ENCODE results near the gene SPP1.

Gene SPP1

DNA sequence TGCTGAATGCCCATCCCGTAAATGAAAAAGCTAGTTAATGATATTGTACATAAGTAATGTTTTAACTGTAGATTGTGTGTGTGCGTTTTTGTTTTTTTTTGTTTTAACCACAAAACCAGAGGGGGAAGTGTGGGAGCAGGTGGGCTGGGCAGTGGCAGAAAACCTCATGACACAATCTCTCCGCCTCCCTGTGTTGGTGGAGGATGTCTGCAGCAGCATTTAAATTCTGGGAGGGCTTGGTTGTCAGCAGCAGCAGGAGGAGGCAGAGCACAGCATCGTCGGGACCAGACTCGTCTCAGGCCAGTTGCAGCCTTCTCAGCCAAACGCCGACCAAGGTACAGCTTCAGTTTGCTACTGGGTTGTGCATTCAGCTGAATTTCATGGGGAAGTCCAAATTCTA lies at the start of gene SPP1:
Gene SPP1, plus strand, starts transcription at position 249 of the 400 bp plus-strand sequence. CDS start 1,182 bp downstream, outside the sequence.
- TF ChIP-seq CTCF (conservative IDR thresholded peaks at IDR 0.05; ENCODE audit: low read depth), result no peak
- H3K27ac ChIP-seq, result no peak within 1 kb of the TSS
- CTCF ChIA-PET, result interaction anchor here (0.9 to 1.5 kb wide), 2 partner anchors 126 to 472 kb away, joined by 3 to 7 read pairs; no protein-coding TSS in a partner anchor
- no peak for DNase-seq (ENCODE audit: low spot score)
- POLR2A ChIA-PET (ENCODE audit: low non-redundant PET), result no interaction called here

DNA sequence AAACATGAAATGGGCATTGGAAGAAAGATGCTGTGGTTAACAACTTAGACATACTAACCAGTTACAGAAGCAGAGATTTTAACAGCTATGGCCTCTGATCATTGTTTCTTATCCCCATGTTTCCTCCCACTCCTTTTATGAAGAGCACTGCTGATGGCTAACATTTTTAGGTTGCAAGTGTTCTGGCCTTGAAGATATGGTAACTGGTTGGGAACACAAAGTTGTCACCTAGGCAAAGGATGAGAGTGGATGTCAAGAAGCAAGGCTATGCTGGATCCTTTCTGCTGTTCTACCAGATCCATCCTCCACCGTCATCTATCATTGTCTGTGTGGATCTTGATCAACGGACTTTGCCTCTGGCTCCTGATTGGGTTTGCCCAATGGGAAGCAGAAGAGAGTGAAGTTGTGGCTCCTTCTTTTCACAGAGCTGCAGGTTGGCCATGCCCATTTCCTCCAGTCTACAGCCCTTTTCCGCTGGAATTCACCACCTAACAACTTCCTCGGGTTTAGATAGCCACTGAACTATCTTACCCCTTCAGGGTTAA lies 48.9 kb upstream of the SPP1 start:
- POLR2A ChIA-PET (ENCODE audit: low non-redundant PET), result no interaction called here
- CTCF ChIA-PET, result no interaction called here
- no peak overlapping the region for H3K27ac ChIP-seq
- no peak for TF ChIP-seq CTCF (conservative IDR thresholded peaks at IDR 0.05; ENCODE audit: low read depth)
- DNase-seq (ENCODE audit: low spot score), result no peak

DNA sequence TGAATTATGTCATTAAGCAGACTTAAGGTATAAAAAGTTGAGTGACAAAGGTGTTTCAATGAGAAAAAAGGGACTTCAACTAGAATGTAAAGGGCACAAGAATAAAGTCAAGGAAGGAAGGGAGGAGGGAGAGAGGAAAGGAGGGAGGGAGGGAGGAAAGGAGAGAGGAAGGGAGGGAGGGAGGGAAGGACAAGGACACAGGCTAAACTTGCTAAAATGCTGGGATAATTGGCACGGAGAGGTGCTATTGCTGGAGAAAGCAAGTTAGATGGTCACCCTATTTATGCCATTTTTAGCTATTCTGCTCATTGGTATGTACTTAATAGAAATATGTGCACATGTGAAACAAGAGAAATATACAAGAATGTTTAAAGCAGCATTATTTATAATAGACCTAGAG lies 44.9 kb upstream of the SPP1 start:
- no peak overlapping the region for H3K27ac ChIP-seq
- DNase-seq (ENCODE audit: low spot score), result no peak
- POLR2A ChIA-PET (ENCODE audit: low non-redundant PET), result no interaction called here

DNA sequence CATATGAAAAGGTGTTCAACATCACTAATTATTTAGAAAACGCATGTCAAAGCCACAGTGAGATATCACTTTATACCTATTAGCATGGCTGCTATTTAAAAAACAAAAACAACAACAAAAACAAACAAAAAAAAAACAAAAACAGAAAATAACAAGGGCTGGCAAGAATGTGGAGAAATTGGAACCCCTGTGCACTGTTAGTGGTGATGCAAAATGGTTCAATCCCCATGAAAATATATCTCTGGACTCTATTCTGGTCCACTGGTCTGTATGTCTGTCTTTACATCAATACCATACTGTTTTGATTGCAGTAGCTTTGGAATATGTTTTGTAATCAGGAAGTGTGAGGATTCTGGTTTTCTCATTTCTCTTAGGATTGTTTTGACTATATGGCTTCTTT lies 43.6 kb upstream of the SPP1 start:
- no peak for TF ChIP-seq CTCF (conservative IDR thresholded peaks at IDR 0.05; ENCODE audit: low read depth)
- H3K27ac ChIP-seq, result no peak overlapping the region
- ChIA-PET CTCF (no interaction called here), POLR2A (ENCODE audit: low non-redundant PET) (no interaction called here)
- DNase-seq (ENCODE audit: low spot score), result no peak

More for the DNA sequence above, 44.9 kb upstream of the SPP1 start:
- TF ChIP-seq CTCF (conservative IDR thresholded peaks at IDR 0.05; ENCODE audit: low read depth), result no peak
- CTCF ChIA-PET, result no interaction called here

- ChIA-PET POLR2A (ENCODE audit: low non-redundant PET) (no interaction called here), CTCF (interaction anchor here (0.6 kb wide), 1 partner anchor 237 kb away, joined by 4 read pairs; no protein-coding TSS in a partner anchor)
- no peak for DNase-seq (ENCODE audit: low spot score)
- no peak overlapping the region for H3K27ac ChIP-seq
- TF ChIP-seq CTCF (conservative IDR thresholded peaks at IDR 0.05; ENCODE audit: low read depth), result no peak
These were observed 42.8 kb upstream of the SPP1 start for GRCh38 chr4:87932718-87933141.

- DNase-seq (ENCODE audit: low spot score), result no peak
- POLR2A ChIA-PET (ENCODE audit: low non-redundant PET), result no interaction called here
- H3K27ac ChIP-seq, result no peak overlapping the region
- CTCF ChIA-PET, result no interaction called here
- TF ChIP-seq CTCF (conservative IDR thresholded peaks at IDR 0.05; ENCODE audit: low read depth), result no peak
These were observed 42.2 kb upstream of the SPP1 start for GRCh38 chr4:87933337-87933736.
